Measurements from ENCODE around the gene PACRG.

Gene PACRG

DNA sequence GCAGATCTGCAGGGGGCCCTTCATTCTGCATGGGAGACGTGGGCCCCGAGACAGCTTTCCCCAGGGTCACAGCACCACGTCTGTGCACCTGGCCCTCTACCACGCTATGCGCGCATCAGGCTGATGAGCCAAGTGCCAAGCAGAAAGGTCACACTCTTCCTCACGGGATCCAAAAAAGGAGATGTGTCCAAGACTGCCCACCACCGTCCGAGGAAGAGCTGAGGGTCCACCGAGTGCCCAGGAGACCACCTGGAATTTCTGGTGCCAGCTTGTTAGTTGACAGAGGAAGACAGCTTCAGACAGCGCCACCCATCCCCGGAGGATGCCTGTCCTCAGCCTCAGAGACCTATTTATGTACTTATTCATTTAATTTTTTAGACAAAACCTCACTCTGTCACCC, 609.2 kb downstream of the PACRG start:
- H3K9me3 ChIP-seq (ENCODE audit: control insufficient read depth, insufficient read depth, low read length): no peaks in the 10 kb centered on the region
- H3K36me3 ChIP-seq (ENCODE audit: insufficient read depth, low read length): no peaks in the 10 kb centered on the region
- no peak overlapping the region for H3K9ac ChIP-seq (ENCODE audit: low read depth, low read length)
- peaks cover 11% of the 10 kb centered on the region for H3K4me1 ChIP-seq (ENCODE audit: insufficient read depth, low read length)

DNA sequence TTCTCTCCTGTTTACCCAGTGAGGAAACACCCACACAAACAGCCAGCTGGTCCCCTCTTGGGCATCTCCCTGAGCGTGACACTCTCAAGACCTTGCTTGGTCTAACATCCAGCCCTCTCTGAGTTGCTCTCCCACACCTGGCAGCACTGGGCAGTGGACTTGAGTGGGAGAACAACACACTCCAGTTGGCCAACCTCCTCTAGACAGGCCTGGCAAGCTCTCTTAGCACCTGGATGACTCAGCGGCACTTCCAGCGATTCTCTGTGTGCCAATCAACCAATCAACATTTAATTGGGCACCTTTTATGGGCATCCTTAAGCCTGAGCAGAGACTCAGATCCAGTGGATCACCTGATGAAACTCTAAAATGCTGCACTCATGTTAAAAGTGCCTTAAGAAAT, 610.2 kb downstream of the PACRG start:
- H3K9ac ChIP-seq (ENCODE audit: low read depth, low read length): no peak overlapping the region
- H3K36me3 ChIP-seq (ENCODE audit: insufficient read depth, low read length): no peaks in the 10 kb centered on the region
- H3K9me3 ChIP-seq (ENCODE audit: control insufficient read depth, insufficient read depth, low read length): no peaks in the 10 kb centered on the region
- peaks cover 13% of the 10 kb centered on the region for H3K4me1 ChIP-seq (ENCODE audit: insufficient read depth, low read length)

DNA sequence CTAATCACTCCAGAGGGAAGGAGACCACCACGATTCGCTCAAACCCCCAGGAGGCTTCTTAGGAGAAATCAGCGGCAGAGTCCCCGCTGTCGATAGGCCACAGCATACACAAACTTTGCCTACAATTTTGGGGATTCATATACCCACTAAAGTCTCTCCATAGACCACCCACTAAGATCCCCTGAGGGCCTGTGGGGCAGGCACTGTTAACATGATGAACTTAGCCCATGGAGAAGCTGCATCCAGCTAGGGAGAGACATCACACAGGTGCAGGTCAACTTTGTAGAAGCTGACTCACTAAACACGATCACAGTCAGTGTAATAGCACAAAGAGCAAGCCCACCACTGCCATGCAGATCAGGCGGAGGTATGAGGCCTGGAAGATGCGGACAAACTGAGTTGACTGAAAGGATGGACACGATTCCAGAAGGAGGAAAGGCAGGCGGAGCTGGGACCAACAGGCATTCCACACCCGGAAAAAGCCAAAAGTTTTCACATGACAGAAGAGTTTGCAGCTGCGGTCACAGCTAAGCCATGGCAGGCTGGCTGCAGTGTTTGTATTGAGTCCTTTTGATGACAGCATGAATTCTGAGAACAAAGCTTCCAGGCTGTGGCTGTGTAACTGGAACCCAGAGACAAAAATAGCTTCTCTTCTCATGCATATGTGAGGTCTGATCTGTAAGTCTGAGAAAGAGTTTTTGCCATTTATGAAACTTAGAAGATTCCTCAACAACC, 611.1 kb downstream of the PACRG start:
- Histone ChIP-seq H3K9me3 (ENCODE audit: control insufficient read depth, insufficient read depth, low read length) (no peaks in the 10 kb centered on the region), H3K9ac (ENCODE audit: low read depth, low read length) (no peak overlapping the region), H3K36me3 (ENCODE audit: insufficient read depth, low read length) (no peaks in the 10 kb centered on the region), H3K4me1 (ENCODE audit: insufficient read depth, low read length) (peaks cover 13% of the 10 kb centered on the region)

DNA sequence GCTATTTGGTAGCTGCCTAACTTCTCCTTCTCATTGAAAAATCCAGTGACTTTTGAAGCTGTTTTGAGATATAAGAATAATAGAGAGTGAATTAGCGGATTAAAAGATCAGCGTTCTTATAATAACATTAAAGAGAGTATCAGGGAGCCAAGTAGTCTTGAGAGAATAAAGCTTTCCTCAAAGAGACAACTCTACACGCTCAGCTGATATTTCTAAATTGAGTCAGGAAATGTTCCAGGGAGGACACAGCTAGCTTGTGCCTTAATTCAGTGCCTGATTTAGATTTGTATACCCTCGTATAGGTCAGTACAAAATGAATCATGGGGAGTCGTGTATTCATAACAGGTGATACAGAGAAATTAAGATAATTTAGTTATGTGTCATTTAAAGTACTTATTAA, 611.7 kb downstream of the PACRG start:
- no peaks in the 10 kb centered on the region for H3K9me3 ChIP-seq (ENCODE audit: control insufficient read depth, insufficient read depth, low read length)
- H3K9ac ChIP-seq (ENCODE audit: low read depth, low read length): no peak overlapping the region
- peaks cover 13% of the 10 kb centered on the region for H3K4me1 ChIP-seq (ENCODE audit: insufficient read depth, low read length)
- no peaks in the 10 kb centered on the region for H3K36me3 ChIP-seq (ENCODE audit: insufficient read depth, low read length)

DNA sequence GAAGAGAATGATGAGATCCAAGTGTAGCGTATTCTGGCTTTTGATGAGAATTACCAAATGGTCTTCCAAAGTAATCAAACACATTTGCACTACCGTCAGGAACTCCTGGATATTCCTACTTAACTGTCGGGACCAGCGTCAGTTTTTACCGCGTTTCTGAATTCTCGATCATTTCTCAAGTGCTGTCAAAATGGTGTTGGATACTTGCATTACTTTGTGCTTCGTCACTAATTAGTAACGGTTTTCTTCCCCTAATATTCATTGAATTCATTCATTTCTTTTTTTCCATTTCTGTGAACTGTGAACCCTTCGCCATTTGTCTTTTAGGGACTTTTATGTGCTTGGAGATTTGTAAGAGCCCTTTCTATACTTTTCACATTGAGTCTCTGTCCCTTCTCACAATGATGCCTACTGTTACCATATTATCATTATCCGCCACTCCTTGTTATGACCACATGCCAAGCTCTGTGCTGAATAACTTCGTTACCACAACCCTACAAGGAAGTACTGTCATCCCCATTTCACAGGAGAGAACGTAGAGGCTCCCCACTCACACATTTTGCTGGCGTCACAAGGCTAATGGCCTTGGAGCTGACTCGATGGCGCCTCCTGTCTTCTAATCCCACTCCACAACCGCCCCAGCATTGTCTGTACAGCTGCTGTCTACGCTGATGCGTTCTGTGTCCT, 612.6 kb downstream of the PACRG start:
- Histone ChIP-seq H3K9ac (ENCODE audit: low read depth, low read length) (no peak overlapping the region), H3K36me3 (ENCODE audit: insufficient read depth, low read length) (no peaks in the 10 kb centered on the region), H3K4me1 (ENCODE audit: insufficient read depth, low read length) (peaks cover 13% of the 10 kb centered on the region), H3K9me3 (ENCODE audit: control insufficient read depth, insufficient read depth, low read length) (no peaks in the 10 kb centered on the region)

DNA sequence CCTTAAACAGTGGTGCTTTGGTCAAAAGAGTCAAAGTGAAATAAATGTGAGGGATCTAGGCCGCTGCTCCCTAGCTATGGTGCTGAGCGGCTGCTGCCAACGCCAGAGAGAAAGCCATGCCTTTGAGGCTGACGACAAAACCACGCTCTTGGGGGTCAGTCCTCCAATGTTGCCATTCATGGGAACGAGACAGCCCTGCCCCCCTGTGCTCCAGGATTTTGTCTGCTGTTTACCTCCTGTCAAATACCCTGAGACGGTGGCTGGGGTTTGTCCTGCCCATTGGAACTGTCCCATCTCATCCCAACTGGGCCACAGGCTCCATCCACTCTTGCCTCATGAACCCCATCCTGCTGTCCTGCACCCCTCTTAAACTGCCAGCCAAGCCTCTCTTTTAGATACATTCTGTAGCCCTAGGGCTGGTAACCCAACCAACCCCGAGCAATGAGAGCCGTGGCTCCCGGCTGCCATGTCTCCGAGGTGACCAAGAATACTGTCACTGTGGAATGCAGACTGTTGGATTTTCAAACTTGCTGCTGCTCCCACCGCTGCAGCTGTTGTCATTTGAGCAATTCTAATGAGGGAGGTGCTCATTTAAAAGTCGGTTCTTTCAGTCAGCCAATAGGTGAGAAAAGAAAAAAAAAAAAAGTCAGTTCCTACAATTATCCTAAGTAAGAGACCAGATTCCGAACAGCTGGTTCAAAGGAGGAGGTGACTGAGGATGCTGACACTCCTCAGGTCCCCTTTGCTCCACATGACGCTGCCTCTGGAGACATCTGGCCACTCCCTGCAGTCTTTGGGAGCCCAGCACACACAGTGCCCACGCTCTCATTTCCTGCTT, 613.7 kb downstream of the PACRG start:
- H3K36me3 ChIP-seq (ENCODE audit: insufficient read depth, low read length): no peaks in the 10 kb centered on the region
- H3K9me3 ChIP-seq (ENCODE audit: control insufficient read depth, insufficient read depth, low read length): no peaks in the 10 kb centered on the region
- no peak overlapping the region for H3K9ac ChIP-seq (ENCODE audit: low read depth, low read length)
- H3K4me1 ChIP-seq (ENCODE audit: insufficient read depth, low read length): peaks cover 13% of the 10 kb centered on the region

DNA sequence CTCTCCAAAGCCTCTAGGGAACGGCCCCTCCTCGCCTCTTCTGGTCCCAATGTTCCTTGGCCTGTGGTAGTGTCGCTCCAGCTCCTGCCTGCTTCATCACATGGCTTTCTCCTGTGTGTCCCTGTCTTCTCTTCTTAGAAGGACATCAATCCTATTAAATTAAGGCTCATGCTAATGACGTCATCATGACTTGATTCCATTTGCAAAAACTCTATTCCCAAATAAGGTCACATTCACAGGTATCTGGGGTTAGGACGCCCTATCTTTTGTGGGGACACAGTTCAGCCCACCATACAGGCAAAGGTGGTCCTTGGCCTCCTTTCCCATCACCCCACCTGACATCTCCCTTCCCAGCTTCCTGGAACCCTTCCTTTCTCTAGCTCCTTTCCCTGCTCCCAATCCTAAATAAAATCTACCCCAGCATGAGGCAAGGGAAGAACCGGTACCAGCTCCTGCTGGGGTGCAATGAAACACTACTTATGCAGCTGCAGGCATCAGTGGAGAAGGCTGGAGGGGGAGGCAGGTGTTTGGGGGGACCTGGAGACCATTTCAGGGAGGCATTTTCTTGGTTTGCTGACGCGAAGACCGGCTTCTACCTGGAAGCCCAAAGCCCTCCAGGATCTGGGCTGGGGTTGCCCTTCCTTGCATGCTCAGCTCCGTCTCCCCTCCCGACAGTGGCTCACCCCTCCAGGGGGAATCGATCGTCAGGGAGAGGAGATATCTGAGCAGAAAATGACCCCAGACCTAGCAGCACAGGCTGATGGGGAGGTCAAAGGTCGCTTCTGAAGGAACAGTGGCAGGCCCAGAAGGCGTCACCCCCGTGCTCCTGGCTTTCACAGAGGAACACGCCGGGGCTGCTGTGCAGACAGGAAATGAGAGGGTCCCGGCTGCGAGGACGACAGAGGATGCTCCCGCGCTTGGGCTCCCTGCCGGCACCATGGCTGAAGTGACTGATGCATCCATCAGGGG, 615.1 kb downstream of the PACRG start:
- Histone ChIP-seq H3K9me3 (ENCODE audit: control insufficient read depth, insufficient read depth, low read length) (no peaks in the 10 kb centered on the region), H3K4me1 (ENCODE audit: insufficient read depth, low read length) (peaks cover 18% of the 10 kb centered on the region), H3K9ac (ENCODE audit: low read depth, low read length) (no peak overlapping the region), H3K36me3 (ENCODE audit: insufficient read depth, low read length) (no peaks in the 10 kb centered on the region)

DNA sequence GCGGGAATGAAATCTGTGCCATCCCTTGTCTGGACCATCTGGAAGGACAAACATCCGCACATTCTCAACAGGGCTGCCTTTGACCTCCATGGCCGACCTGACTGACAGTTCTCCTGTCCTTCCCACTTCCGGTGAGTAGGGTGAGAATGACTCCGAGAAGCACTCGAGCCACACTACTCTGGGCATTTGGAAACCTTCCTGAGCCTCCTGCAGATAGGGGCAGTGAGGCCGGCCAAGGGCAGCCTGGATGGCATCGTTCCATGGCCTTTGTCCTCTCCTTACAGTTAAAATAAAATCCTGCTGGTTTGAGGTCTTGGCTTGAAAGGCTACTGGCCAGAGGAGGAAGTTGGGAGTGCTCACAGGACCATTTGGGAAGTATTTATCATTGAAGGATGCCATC, 615.8 kb downstream of the PACRG start:
- Histone ChIP-seq H3K9ac (ENCODE audit: low read depth, low read length) (no peak overlapping the region), H3K36me3 (ENCODE audit: insufficient read depth, low read length) (no peaks in the 10 kb centered on the region), H3K9me3 (ENCODE audit: control insufficient read depth, insufficient read depth, low read length) (no peaks in the 10 kb centered on the region), H3K4me1 (ENCODE audit: insufficient read depth, low read length) (peaks cover 17% of the 10 kb centered on the region)

DNA sequence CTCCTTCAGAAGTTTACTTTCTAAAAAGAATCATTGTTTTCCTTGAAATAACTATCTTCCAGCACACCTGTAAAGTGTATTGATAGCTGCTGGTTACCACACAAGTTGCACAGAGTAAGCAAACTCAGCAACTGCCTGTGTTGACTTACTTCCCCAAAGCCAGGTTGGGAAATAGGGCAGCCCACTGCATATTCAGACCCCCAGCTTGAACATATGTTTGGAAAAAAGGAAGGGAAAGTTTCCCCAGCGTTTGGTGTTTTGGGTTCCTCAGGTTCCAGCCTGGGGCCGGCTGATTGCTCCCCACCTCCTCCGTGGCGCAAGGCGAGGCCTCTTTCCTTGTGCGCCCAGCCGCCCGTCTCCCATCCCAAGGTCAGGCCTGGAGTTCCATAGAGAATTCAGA, 616.6 kb downstream of the PACRG start:
- Histone ChIP-seq H3K4me1 (ENCODE audit: insufficient read depth, low read length) (peaks cover 10% of the 10 kb centered on the region; the same call in 1 of the 2 replicates), H3K9me3 (ENCODE audit: control insufficient read depth, insufficient read depth, low read length) (no peaks in the 10 kb centered on the region), H3K36me3 (ENCODE audit: insufficient read depth, low read length) (no peaks in the 10 kb centered on the region), H3K9ac (ENCODE audit: low read depth, low read length) (no peak overlapping the region)

DNA sequence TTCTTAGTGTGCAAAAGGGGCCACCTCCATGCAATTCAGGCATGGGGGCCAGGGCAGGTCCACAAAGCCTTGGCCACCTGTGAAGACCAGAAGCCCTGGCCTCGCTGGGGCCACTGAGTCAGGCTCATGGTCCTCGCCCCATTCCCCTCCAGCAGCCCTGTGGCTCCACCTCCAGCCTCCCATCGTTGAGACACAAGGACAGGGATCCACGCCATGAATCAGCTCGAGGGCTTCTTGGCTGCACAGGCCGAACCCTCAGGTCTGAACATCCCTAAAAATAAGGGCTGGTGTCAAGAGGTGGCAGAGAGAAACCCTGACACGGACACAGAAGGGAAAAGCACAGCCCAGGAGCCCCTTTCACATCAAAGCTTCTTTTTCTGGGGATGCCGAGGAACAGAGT, 618.2 kb downstream of the PACRG start:
- H3K9ac ChIP-seq (ENCODE audit: low read depth, low read length): no peak overlapping the region
- H3K9me3 ChIP-seq (ENCODE audit: control insufficient read depth, insufficient read depth, low read length): no peaks in the 10 kb centered on the region
- H3K36me3 ChIP-seq (ENCODE audit: insufficient read depth, low read length): no peaks in the 10 kb centered on the region
- H3K4me1 ChIP-seq (ENCODE audit: insufficient read depth, low read length): peaks cover 10% of the 10 kb centered on the region; the same call in 1 of the 2 replicates

DNA sequence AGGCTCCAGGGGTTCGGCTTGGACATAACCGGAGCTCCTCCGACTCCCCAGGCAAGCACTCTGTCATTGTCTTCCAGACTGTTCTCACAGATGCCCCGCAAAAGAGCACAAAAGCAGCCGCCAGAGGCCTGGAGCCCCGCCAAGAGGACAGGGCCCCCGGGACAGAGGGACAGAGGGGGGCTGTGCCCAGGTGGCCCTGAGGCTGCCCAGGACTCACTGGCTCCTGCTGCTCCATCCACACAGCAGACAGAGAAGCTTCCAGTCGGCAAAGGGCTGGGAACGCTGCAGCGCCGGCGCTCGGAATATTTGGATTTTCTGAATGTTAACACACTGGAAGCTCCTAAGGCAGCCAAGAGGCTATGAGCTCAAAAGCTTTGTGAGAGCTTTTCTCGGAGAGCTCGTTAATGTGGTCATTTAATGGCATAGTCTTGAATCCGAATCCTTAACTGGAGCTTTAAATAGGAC, 618.8 kb downstream of the PACRG start:
- Histone ChIP-seq H3K9ac (ENCODE audit: low read depth, low read length) (no peak overlapping the region), H3K36me3 (ENCODE audit: insufficient read depth, low read length) (no peaks in the 10 kb centered on the region), H3K9me3 (ENCODE audit: control insufficient read depth, insufficient read depth, low read length) (no peaks in the 10 kb centered on the region), H3K4me1 (ENCODE audit: insufficient read depth, low read length) (peaks cover 10% of the 10 kb centered on the region; the same call in 1 of the 2 replicates)

DNA sequence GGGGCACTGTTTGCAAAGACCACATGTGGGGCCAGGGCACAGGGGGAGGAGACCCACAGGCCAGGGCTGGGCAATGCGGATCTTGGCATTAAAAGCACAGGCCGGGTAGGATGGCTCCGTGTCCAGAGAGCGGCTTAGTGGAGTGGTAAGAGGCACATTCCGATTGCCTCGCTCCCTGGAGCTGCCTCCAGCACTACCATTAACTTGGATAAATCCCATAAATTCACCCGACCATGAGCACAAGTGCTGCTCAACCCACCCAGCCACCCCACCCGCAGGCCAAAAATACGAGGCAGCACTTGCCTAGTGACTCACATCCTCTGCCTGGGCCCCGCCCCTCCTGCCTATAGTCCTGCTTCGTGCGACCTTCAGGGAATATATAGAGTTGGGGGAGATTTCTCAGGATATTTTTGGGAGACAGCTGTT, 619.3 kb downstream of the PACRG start:
- no peak overlapping the region for H3K9ac ChIP-seq (ENCODE audit: low read depth, low read length)
- no peaks in the 10 kb centered on the region for H3K36me3 ChIP-seq (ENCODE audit: insufficient read depth, low read length)
- H3K4me1 ChIP-seq (ENCODE audit: insufficient read depth, low read length): peaks cover 6% of the 10 kb centered on the region; the same call in 1 of the 2 replicates
- no peaks in the 10 kb centered on the region for H3K9me3 ChIP-seq (ENCODE audit: control insufficient read depth, insufficient read depth, low read length)

DNA sequence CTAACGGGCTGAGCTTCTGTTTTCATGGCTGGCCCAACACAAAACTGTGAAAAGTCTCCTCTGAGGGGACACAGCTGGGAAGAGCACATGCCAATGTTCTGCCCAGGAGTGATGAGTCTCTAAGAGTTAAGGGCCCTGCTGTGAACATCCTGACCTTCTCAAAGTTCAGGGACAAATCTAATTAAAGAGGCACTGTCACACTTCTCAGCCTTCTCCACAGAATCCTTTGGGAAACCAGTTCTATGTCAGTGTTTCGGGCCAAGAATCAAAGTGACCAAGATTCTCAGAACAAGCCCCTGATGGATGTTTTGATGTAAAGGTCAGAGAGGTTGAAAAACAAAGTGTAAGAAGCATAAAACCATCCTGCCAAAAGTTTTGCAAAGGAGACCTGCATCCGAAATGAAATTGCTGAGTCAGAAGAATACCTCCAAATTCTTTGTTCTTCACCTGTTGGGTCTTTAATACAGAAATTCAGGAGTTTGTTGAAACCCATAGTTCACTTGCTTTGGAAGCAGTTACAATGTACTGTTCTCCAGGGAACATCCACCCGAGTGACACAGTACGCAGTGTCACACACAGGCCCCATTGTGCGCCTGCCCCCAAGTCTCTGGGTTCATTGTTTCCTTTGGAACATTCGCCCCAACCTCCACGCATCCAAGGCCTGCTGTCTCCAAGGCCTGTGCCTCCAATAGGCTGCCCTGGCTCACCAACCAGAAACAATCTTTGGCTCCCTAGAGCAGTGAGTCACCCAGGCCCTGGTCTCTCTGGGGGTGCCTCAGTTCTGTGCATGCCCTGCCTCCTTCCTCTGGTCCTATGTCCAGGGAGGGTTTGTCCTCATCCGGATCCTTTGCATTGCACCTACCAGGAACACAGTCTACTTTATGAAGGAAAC, 621.3 kb downstream of the PACRG start:
- Histone ChIP-seq H3K9me3 (ENCODE audit: control insufficient read depth, insufficient read depth, low read length) (no peaks in the 10 kb centered on the region), H3K36me3 (ENCODE audit: insufficient read depth, low read length) (no peaks in the 10 kb centered on the region), H3K4me1 (ENCODE audit: insufficient read depth, low read length) (peaks cover 6% of the 10 kb centered on the region; the same call in 1 of the 2 replicates), H3K9ac (ENCODE audit: low read depth, low read length) (no peak overlapping the region)

All from ES-I3 (cell line).